ENCODE measurements around the gene FBXO11. TPM values are rescaled to one million over a fixed set of nuclear protein-coding genes. Genes with fewer than 3 reads are reported as not detected.

Gene FBXO11
- total RNA-seq, 2 donors from 2014 or later, result 53.8 to 99.8 TPM

DNA sequence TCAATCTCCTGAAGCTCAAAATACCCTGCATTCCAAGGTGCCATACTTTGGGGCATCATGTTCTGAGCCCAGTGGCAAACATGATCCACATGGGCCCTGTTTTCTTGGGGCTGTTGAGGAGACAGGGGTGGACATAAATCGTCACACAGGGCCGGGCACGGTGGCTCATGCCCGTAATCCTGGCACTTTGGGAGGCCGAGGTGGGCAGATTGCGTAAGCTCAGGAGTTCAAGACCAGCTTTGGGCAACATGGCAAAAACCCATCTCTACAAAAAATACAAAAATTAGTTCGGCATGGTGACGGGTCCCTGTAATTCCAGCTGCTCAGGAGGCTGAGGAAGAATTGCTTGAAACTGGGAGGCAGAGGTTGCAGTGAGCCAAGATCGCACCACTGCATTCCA is 137.0 kb downstream of the FBXO11 start:
- Histone ChIP-seq H3K4me1 (ENCODE audit: control insufficient read depth in 1 of 2, low read depth in 2 of 2) (no peaks in the 10 kb centered on the region), H3K4me3 (no peak overlapping the region), H3K9me3 (no peaks in the 10 kb centered on the region), H3K27ac (no peak overlapping the region), H3K27me3 (replicated peaks; ENCODE audit: insufficient read depth) (no peaks in the 10 kb centered on the region), H3K36me3 (no peaks in the 10 kb centered on the region)
- ATAC-seq (ENCODE audit: insufficient number of reproducible peaks, low FRiP score, low read depth), result no peak
- TF ChIP-seq, protein P1, sequence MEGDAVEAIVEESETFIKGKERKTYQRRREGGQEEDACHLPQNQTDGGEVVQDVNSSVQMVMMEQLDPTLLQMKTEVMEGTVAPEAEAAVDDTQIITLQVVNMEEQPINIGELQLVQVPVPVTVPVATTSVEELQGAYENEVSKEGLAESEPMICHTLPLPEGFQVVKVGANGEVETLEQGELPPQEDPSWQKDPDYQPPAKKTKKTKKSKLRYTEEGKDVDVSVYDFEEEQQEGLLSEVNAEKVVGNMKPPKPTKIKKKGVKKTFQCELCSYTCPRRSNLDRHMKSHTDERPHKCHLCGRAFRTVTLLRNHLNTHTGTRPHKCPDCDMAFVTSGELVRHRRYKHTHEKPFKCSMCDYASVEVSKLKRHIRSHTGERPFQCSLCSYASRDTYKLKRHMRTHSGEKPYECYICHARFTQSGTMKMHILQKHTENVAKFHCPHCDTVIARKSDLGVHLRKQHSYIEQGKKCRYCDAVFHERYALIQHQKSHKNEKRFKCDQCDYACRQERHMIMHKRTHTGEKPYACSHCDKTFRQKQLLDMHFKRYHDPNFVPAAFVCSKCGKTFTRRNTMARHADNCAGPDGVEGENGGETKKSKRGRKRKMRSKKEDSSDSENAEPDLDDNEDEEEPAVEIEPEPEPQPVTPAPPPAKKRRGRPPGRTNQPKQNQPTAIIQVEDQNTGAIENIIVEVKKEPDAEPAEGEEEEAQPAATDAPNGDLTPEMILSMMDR (IDR thresholded peaks at IDR 0.05), result no peak
- DNase-seq (ENCODE audit: low spot score), result no peak

DNA sequence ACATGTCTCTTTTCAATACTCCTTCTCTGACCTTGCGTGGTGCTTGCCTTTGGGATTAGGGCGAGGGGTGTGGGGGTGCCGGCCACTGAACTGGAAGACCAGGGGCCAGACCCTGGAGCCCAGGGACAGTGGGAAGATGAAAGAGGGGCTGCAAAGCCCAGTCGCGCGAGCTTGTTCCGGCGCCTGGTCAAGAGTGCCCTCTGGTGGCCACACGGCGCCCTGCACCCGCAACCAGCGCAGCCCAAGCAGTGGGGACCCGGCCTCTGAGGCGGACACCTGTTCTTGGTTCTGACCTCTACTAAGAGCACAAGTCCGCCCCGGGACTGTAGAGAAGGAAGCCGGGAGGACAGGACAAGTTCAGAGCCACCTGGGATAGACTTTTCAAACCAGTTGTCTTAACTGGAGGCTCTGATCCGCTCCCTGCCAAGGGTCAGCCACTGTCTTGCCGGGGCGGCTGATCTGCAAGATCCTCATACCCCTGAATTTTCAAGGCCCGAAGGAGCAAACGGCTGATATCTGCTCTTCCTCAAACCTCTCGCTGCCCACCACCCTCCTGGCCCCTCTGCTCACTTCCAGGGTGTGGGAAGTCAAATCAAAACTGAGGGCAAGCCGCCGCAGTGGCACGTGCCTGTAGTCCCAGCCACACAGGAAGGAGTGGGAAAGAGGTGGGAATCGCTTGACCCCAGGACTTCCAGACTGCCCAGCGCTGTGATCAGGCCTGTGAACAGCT is 138.3 kb downstream of the FBXO11 start:
- ATAC-seq (ENCODE audit: insufficient number of reproducible peaks, low FRiP score, low read depth) (no peak), DNase-seq (ENCODE audit: low spot score) (peak; percentile 8)
- H3K36me3 ChIP-seq, result no peaks in the 10 kb centered on the region
- H3K4me1 ChIP-seq (ENCODE audit: control insufficient read depth in 1 of 2, low read depth in 2 of 2), result no peaks in the 10 kb centered on the region
- peak overlapping the region; percentile 42 for H3K4me3 ChIP-seq
- no peaks in the 10 kb centered on the region for H3K27me3 ChIP-seq (replicated peaks; ENCODE audit: insufficient read depth)
- H3K9me3 ChIP-seq, result no peaks in the 10 kb centered on the region
- no peak overlapping the region for H3K27ac ChIP-seq
- TF ChIP-seq, protein P1 (IDR thresholded peaks at IDR 0.05), result peak; percentile 99

DNA sequence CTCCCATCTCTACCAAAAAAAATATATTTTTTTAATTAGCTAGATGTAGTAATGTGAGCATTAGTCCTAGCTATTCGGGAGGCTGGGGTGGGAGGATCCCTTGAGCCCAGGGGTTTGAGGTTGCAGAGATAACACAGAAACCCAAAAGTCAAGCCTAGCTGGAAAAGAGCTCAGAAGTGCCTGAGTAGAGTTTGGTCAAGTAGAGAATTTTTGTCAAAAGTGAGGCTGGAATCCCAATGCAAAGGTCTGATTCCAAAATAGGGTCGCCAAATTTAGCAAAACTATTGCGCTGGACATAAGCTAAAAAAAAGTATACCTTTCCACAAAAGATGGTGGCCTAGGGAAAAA is 138.8 kb downstream of the FBXO11 start:
- Histone ChIP-seq H3K27ac (no peak overlapping the region), H3K4me3 (peak overlapping the region; percentile 42), H3K36me3 (no peaks in the 10 kb centered on the region), H3K4me1 (ENCODE audit: control insufficient read depth in 1 of 2, low read depth in 2 of 2) (no peaks in the 10 kb centered on the region), H3K27me3 (replicated peaks; ENCODE audit: insufficient read depth) (no peaks in the 10 kb centered on the region), H3K9me3 (no peaks in the 10 kb centered on the region)
- ATAC-seq (ENCODE audit: insufficient number of reproducible peaks, low FRiP score, low read depth) (no peak), DNase-seq (ENCODE audit: low spot score) (no peak)
- TF ChIP-seq, protein P1 (IDR thresholded peaks at IDR 0.05), result no peak

DNA sequence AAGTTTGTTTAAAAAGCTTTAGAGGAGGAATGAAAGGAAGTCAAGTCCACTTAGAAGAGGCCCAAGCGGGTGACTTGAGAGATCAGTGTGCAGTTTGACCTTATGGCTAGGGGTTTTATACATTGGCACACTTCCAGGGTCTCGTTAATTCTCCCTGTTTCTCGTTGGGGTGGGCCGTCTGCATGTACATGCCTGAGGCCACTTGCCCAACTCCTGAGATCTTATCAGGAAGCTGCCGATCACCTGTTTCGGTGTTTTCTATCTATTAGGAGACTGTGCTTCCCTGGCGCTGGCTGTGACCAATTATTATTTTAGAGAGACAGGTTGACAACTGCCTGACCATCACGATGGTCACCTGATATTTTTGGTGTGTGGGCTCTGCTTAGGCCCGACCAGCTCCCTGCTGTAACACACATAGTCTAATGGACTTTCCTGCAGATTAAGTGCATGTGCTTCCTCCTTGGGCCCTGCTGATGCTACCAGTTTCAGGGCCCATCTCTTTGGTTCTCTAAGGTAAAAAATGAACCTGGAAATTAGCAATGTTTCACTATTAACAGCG is 154.4 kb downstream of the FBXO11 start:
- ATAC-seq (ENCODE audit: insufficient number of reproducible peaks, low FRiP score, low read depth), result no peak
- TF ChIP-seq, protein P1 (IDR thresholded peaks at IDR 0.05), result no peak
- no peak overlapping the region for H3K27ac ChIP-seq

DNA sequence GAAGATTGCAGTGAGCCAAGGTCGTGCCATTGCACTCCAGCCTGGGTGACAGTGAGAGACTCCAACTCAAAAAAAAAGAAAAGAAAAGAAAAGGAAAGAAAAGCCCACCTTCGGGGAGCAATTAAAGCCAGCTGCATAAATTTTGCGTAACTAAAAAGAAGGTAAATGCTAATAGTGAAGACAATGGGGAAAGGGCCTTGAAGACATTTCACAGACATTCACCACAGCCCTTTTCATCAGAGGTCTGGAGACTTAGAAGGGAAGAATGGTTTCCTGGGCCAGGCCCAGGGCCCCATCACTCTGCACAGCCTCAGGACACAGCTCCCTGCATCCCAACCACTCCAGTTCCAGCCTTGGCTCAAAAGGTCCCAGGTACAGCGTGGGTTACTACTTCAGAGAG is 158.4 kb downstream of the FBXO11 start:
- DNase-seq (ENCODE audit: low spot score) (no peak), ATAC-seq (ENCODE audit: insufficient number of reproducible peaks, low FRiP score, low read depth) (no peak)
- H3K9me3 ChIP-seq, result peaks cover 11% of the 10 kb centered on the region
- H3K27me3 ChIP-seq (replicated peaks; ENCODE audit: insufficient read depth), result no peaks in the 10 kb centered on the region
- H3K4me3 ChIP-seq, result no peak overlapping the region
- no peaks in the 10 kb centered on the region for H3K4me1 ChIP-seq (ENCODE audit: control insufficient read depth in 1 of 2, low read depth in 2 of 2)
- TF ChIP-seq, protein P1 (IDR thresholded peaks at IDR 0.05), result no peak
- no peaks in the 10 kb centered on the region for H3K36me3 ChIP-seq
- H3K27ac ChIP-seq, result no peak overlapping the region

More for the DNA sequence above, 154.4 kb downstream of the FBXO11 start:
- peaks cover 11% of the 10 kb centered on the region for H3K9me3 ChIP-seq
- no peak overlapping the region for H3K4me3 ChIP-seq
- no peaks in the 10 kb centered on the region for H3K4me1 ChIP-seq (ENCODE audit: control insufficient read depth in 1 of 2, low read depth in 2 of 2)
- no peaks in the 10 kb centered on the region for H3K36me3 ChIP-seq
- H3K27me3 ChIP-seq (replicated peaks; ENCODE audit: insufficient read depth), result no peaks in the 10 kb centered on the region
- no peak for DNase-seq (ENCODE audit: low spot score)

Measured in thoracic aorta (tissue), 2 donors.